GM12801 (cell line): ENCODE measurements around the gene OTOGL.

Source experiments
- CTCF ChIP-seq: IDR thresholded peaks from one replicate; pipeline ENCODE4 v1.5.1; 2011; ENCODE audit warnings: control low read depth; ENCODE audit not compliant: insufficient read length; ENCODE audit errors: extremely low read depth

OTOGL gene

GRCh38 chr12:80316222-80316621 lies 216.9 kb downstream of the OTOGL start:
- TF ChIP-seq CTCF: no peak

- no peak for TF ChIP-seq CTCF
Measured at GRCh38 chr12:80317307-80317706, 218.0 kb downstream of the OTOGL start.

GRCh38 chr12:80317899-80318298 lies 218.6 kb downstream of the OTOGL start:
- TF ChIP-seq CTCF: no peak

- no peak for TF ChIP-seq CTCF
Measured at GRCh38 chr12:80320121-80320678, 220.9 kb downstream of the OTOGL start.

GRCh38 chr12:80321653-80322052 lies 222.3 kb downstream of the OTOGL start:
- no peak for TF ChIP-seq CTCF

- TF ChIP-seq CTCF: no peak
Measured at GRCh38 chr12:80325167-80325959, 226.0 kb downstream of the OTOGL start.

GRCh38 chr12:80332827-80333226 lies 233.5 kb downstream of the OTOGL start:
- TF ChIP-seq CTCF: no peak
